ENCODE measurements around the gene WDR93.
"Not testable (repeated sequence)": the region's sequence is repeated elsewhere in the genome, so short reads cannot be mapped to it uniquely, and the experiment has no call there.

WDR93 gene

GRCh38 chr15:89785064-89785773 is 94.6 kb downstream of the WDR93 start:
- H4K20me1 ChIP-seq (ENCODE audit: insufficient read depth, low read length): no peaks in the 10 kb centered on the region
- no peak overlapping the region for H2AFZ ChIP-seq (ENCODE audit: low read length)
- H3K27me3 ChIP-seq (replicated peaks; ENCODE audit: insufficient read depth, low read length): no peaks in the 10 kb centered on the region
- peaks cover 21% of the 10 kb centered on the region for H3K4me1 ChIP-seq (ENCODE audit: low read length)
- H3K9ac ChIP-seq (ENCODE audit: low read length): no peak overlapping the region
- no peaks in the 10 kb centered on the region for H3K79me2 ChIP-seq (ENCODE audit: low read length)
- H3K4me3 ChIP-seq (ENCODE audit: low read length): no peak overlapping the region
- no peak for TF ChIP-seq CTCF (IDR thresholded peaks at IDR 0.05; ENCODE audit: low read length)
- TF ChIP-seq EZH2phosphoT487 (IDR thresholded peaks at IDR 0.05; ENCODE audit: low read length): no peak
- TF ChIP-seq EZH2 (optimal IDR thresholded peaks at IDR 0.05; ENCODE audit: low read depth, low read length): no peak
- no peaks in the 10 kb centered on the region for H3K9me2 ChIP-seq (replicated peaks; ENCODE audit: insufficient read depth, low read length)
- H3K4me2 ChIP-seq (ENCODE audit: low read depth, low read length): no peak overlapping the region
- H3K27ac ChIP-seq (ENCODE audit: low read length): no peak overlapping the region
- no peak for DNase-seq
- H3K36me3 ChIP-seq (replicated peaks; ENCODE audit: insufficient read depth, low read length): no peaks in the 10 kb centered on the region
- peaks cover 20% of the 10 kb centered on the region for H3F3A ChIP-seq (ENCODE audit: insufficient read depth, low read length)
- H3K9me3 ChIP-seq (replicated peaks; ENCODE audit: insufficient read depth, low read length): no peaks in the 10 kb centered on the region

GRCh38 chr15:89785774-89786140 is 95.1 kb downstream of the WDR93 start:
- Histone ChIP-seq H3K27me3 (replicated peaks; ENCODE audit: insufficient read depth, low read length) (no peaks in the 10 kb centered on the region), H3F3A (ENCODE audit: insufficient read depth, low read length) (peaks cover 14% of the 10 kb centered on the region), H3K9ac (ENCODE audit: low read length) (no peak overlapping the region), H3K4me1 (ENCODE audit: low read length) (peaks cover 16% of the 10 kb centered on the region), H3K9me3 (replicated peaks; ENCODE audit: insufficient read depth, low read length) (no peaks in the 10 kb centered on the region), H3K27ac (ENCODE audit: low read length) (no peak overlapping the region), H3K4me3 (ENCODE audit: low read length) (no peak overlapping the region), H3K36me3 (replicated peaks; ENCODE audit: insufficient read depth, low read length) (no peaks in the 10 kb centered on the region), H3K9me2 (replicated peaks; ENCODE audit: insufficient read depth, low read length) (no peaks in the 10 kb centered on the region), H3K79me2 (ENCODE audit: low read length) (no peaks in the 10 kb centered on the region), H4K20me1 (ENCODE audit: insufficient read depth, low read length) (no peaks in the 10 kb centered on the region), H2AFZ (ENCODE audit: low read length) (no peak overlapping the region), H3K4me2 (ENCODE audit: low read depth, low read length) (no peak overlapping the region)
- no peak for DNase-seq
- no peak for TF ChIP-seq EZH2phosphoT487 (IDR thresholded peaks at IDR 0.05; ENCODE audit: low read length)
- TF ChIP-seq EZH2 (optimal IDR thresholded peaks at IDR 0.05; ENCODE audit: low read depth, low read length): no peak

GRCh38 chr15:89787944-89788343 is 97.3 kb downstream of the WDR93 start:
- Histone ChIP-seq H3K27ac (ENCODE audit: low read length) (no peak overlapping the region), H3F3A (ENCODE audit: insufficient read depth, low read length) (no peaks in the 10 kb centered on the region), H2AFZ (ENCODE audit: low read length) (no peak overlapping the region)

GRCh38 chr15:89788585-89788984 is 98.0 kb downstream of the WDR93 start:
- not testable (repeated sequence) for H2AFZ ChIP-seq (ENCODE audit: low read length); H3K79me2 ChIP-seq (ENCODE audit: low read length); DNase-seq; H3K9ac ChIP-seq (ENCODE audit: low read length); H3K36me3 ChIP-seq (replicated peaks; ENCODE audit: insufficient read depth, low read length); H3K4me2 ChIP-seq (ENCODE audit: low read depth, low read length); H3K9me3 ChIP-seq (replicated peaks; ENCODE audit: insufficient read depth, low read length); H3K4me1 ChIP-seq (ENCODE audit: low read length); H3F3A ChIP-seq (ENCODE audit: insufficient read depth, low read length); H4K20me1 ChIP-seq (ENCODE audit: insufficient read depth, low read length); H3K27ac ChIP-seq (ENCODE audit: low read length); H3K27me3 ChIP-seq (replicated peaks; ENCODE audit: insufficient read depth, low read length); H3K9me2 ChIP-seq (replicated peaks; ENCODE audit: insufficient read depth, low read length); H3K4me3 ChIP-seq (ENCODE audit: low read length)

More at GRCh38 chr15:89787944-89788343, 97.3 kb downstream of the WDR93 start:
- no peaks in the 10 kb centered on the region for H3K9me2 ChIP-seq (replicated peaks; ENCODE audit: insufficient read depth, low read length)
- TF ChIP-seq EZH2phosphoT487 (IDR thresholded peaks at IDR 0.05; ENCODE audit: low read length) (no peak), EZH2 (optimal IDR thresholded peaks at IDR 0.05; ENCODE audit: low read depth, low read length) (no peak), CTCF (IDR thresholded peaks at IDR 0.05; ENCODE audit: low read length) (no peak)
- H3K9me3 ChIP-seq (replicated peaks; ENCODE audit: insufficient read depth, low read length): no peaks in the 10 kb centered on the region
- no peaks in the 10 kb centered on the region for H3K79me2 ChIP-seq (ENCODE audit: low read length)
- DNase-seq: no peak
- no peaks in the 10 kb centered on the region for H3K36me3 ChIP-seq (replicated peaks; ENCODE audit: insufficient read depth, low read length)
- no peak overlapping the region for H3K4me2 ChIP-seq (ENCODE audit: low read depth, low read length)
- H3K9ac ChIP-seq (ENCODE audit: low read length): no peak overlapping the region
- no peaks in the 10 kb centered on the region for H3K27me3 ChIP-seq (replicated peaks; ENCODE audit: insufficient read depth, low read length)
- H3K4me1 ChIP-seq (ENCODE audit: low read length): no peaks in the 10 kb centered on the region
- H3K4me3 ChIP-seq (ENCODE audit: low read length): no peak overlapping the region
- no peaks in the 10 kb centered on the region for H4K20me1 ChIP-seq (ENCODE audit: insufficient read depth, low read length)

All from MM.1S (cell line).